HepG2 (cell line): ENCODE data around the gene SLC45A1. TPM values are rescaled to one million over a fixed set of nuclear protein-coding genes. Genes with fewer than 3 reads are reported as not detected.

Experiments used
- AKAP8 ChIP-seq: sonication (generic); formaldehyde crosslinking; IDR thresholded peaks from 2 replicates; pipeline ENCODE4 v1.5.1; 2020; ENCODE audit warnings: mild to moderate bottlenecking, missing genetic modification reagents
- ARID5B ChIP-seq: IDR thresholded peaks from 2 replicates; pipeline ENCODE4 v1.4.0; 2020; ENCODE audit warnings: mild to moderate bottlenecking, missing genetic modification reagents
- ATF2 ChIP-seq: sonication (generic); formaldehyde crosslinking; IDR thresholded peaks from 2 replicates; pipeline ENCODE4 v1.4.0; 2020; ENCODE audit warnings: missing genetic modification reagents
- CSRNP2 ChIP-seq: sonication (generic); formaldehyde crosslinking; conservative IDR thresholded peaks from 2 replicates; pipeline ENCODE4 v1.8.0; 2022; ENCODE audit warnings: low read depth, missing genetic modification reagents
- EEA1 ChIP-seq: sonication (generic); formaldehyde crosslinking; IDR thresholded peaks from 2 replicates; pipeline ENCODE4 v1.5.1; 2020; ENCODE audit warnings: mild to moderate bottlenecking, missing genetic modification reagents, borderline replicate concordance
- ESRRA ChIP-seq: sonication (generic); formaldehyde crosslinking; IDR thresholded peaks from 2 replicates; pipeline ENCODE4 v1.5.1; 2020; ENCODE audit warnings: mild to moderate bottlenecking, low read depth, missing genetic modification reagents
- FLYWCH1 ChIP-seq: sonication (generic); formaldehyde crosslinking; IDR thresholded peaks from 2 replicates; pipeline ENCODE4 v1.8.1; 2023; ENCODE audit warnings: mild to moderate bottlenecking, missing genetic modification reagents
- HOXD1 ChIP-seq: sonication (generic); formaldehyde crosslinking; IDR thresholded peaks from 2 replicates; pipeline ENCODE4 v1.5.0; 2020; ENCODE audit warnings: missing genetic modification reagents
- KAT7 ChIP-seq: IDR thresholded peaks from 2 replicates; pipeline ENCODE4 v1.6.1; 2018; ENCODE audit warnings: borderline replicate concordance, missing compliant biosample characterization
- SNAI1 ChIP-seq: sonication (generic); formaldehyde crosslinking; IDR thresholded peaks from 2 replicates; pipeline ENCODE4 v1.5.0; 2020; ENCODE audit warnings: mild to moderate bottlenecking, missing genetic modification reagents, borderline replicate concordance
- SOX6 ChIP-seq, 2 experiments: fragments of 450-650 bp in 1 of 2; sonication (generic) in 1 of 2; formaldehyde crosslinking in 1 of 2; IDR thresholded peaks; 2 replicates each; pipeline versions ENCODE4 v1.4.0 to v1.6.1; 2017 to 2020; ENCODE audit warnings: antibody characterized with exemption in 1 of 2, mild to moderate bottlenecking in 1 of 2, missing genetic modification reagents in 1 of 2
- SUZ12 ChIP-seq: fragments of 150-350 bp; IDR thresholded peaks from 2 replicates; pipeline ENCODE4 v1.6.1; 2014; ENCODE audit warnings: low read depth, low read length
- ZBTB20 ChIP-seq: sonication (generic); formaldehyde crosslinking; IDR thresholded peaks from 2 replicates; pipeline ENCODE4 v1.8.1; 2023; ENCODE audit warnings: missing genetic modification reagents, low read depth, mild to moderate bottlenecking, borderline replicate concordance
- ZNF205 ChIP-seq: IDR thresholded peaks from 2 replicates; pipeline ENCODE4 v1.6.1; 2018; ENCODE audit warnings: missing biosample characterization, missing genetic modification reagents
- ZNF432 ChIP-seq: sonication (generic); formaldehyde crosslinking; IDR thresholded peaks from 2 replicates; pipeline ENCODE4 v1.5.0; 2020; ENCODE audit warnings: missing genetic modification reagents, mild to moderate bottlenecking, borderline replicate concordance
- ZNF710 ChIP-seq: sonication (generic); formaldehyde crosslinking; IDR thresholded peaks from 2 replicates; pipeline ENCODE4 v1.5.0; 2020; ENCODE audit warnings: mild to moderate bottlenecking, missing genetic modification reagents, borderline replicate concordance
- ZNF713 ChIP-seq: sonication (generic); formaldehyde crosslinking; IDR thresholded peaks from 2 replicates; pipeline ENCODE4 v1.4.0; 2020; ENCODE audit warnings: mild to moderate bottlenecking, missing genetic modification reagents
- polyA plus RNA-seq, 8 experiments: library from polyadenylated mRNA; depleted of rRNA in 3 of 8; stranded (reverse) in 7 of 8; unstranded in 1 of 8; fragments of >200 nt; fragmentation: Illumina TruSeq in 4 of 8; extraction: Trizol in 4 of 8; gene quantifications; 2 replicates each; pipeline versions ENCODE4 v1.2.1 to v1.2.3, GENCODE V29; 2011 to 2016; ENCODE audit warnings: low read depth in 4 of 8, missing spikeins in 1 of 8, mixed read lengths in 1 of 8; ENCODE audit not compliant: insufficient read depth in 1 of 8
- total RNA-seq, 5 experiments: library from RNA; depleted of rRNA; stranded (reverse); fragments of >200 nt; fragmentation: Illumina TruSeq; extraction: Trizol; gene quantifications; 2 replicates each; pipeline ENCODE4 v1.2.3, GENCODE V29; 2016; ENCODE audit warnings: low read depth in 1 of 5
- TF ChIP-seq, protein P1 (sequence below): sonication (generic); formaldehyde crosslinking; IDR thresholded peaks from 2 replicates; pipeline ENCODE4 v1.5.1; 2020; ENCODE audit warnings: missing genetic modification reagents, mild to moderate bottlenecking, borderline replicate concordance

The SLC45A1 gene
- total and polyA plus RNA-seq, 2 of the 13 experiments (the other 11 are each of a cell fraction or from before 2014, with no cell fraction given) = not detected

GRCh38 chr1:8314346-8315280 is 3.3 kb upstream of the SLC45A1 start (continued):
- TF ChIP-seq, protein P1, sequence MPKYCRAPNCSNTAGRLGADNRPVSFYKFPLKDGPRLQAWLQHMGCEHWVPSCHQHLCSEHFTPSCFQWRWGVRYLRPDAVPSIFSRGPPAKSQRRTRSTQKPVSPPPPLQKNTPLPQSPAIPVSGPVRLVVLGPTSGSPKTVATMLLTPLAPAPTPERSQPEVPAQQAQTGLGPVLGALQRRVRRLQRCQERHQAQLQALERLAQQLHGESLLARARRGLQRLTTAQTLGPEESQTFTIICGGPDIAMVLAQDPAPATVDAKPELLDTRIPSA = no peak
- TF ChIP-seq ZNF710 (CRISPR knock-in tag) = peak; percentile 71
- no peak for TF ChIP-seq SOX6 (IDR thresholded peaks at IDR 0.05)
- TF ChIP-seq SOX6 (CRISPR knock-in tag; IDR thresholded peaks at IDR 0.05) = peak; percentile 68
- TF ChIP-seq HOXD1 (CRISPR knock-in tag) = no peak
- TF ChIP-seq ARID5B (CRISPR knock-in tag) = peak; percentile 59
- no peak for TF ChIP-seq ESRRA (CRISPR knock-in tag)
- no peak for TF ChIP-seq SUZ12
- TF ChIP-seq ZNF432 (CRISPR knock-in tag) = no peak
- peak; percentile 46; the same call in 1 of the 2 replicates for TF ChIP-seq ZNF713 (CRISPR knock-in tag)
- TF ChIP-seq CSRNP2 (CRISPR knock-in tag) = no peak
- TF ChIP-seq ZNF205 (CRISPR knock-in tag) = peak; percentile 49; the same call in 1 of the 2 replicates
- peak; percentile 61; the same call in 1 of the 2 replicates for TF ChIP-seq KAT7 (CRISPR knock-in tag)
- TF ChIP-seq FLYWCH1 = no peak
- TF ChIP-seq EEA1 (CRISPR knock-in tag) = no peak
- 0 out of 2 replicates have a peak, but pooled peaks have one; percentile 28 for TF ChIP-seq ATF2 (CRISPR knock-in tag)
- 0 out of 2 replicates have a peak, but pooled peaks have one; percentile 28 for TF ChIP-seq AKAP8 (CRISPR knock-in tag)
- TF ChIP-seq ZBTB20 (CRISPR knock-in tag) = peak; percentile 46; the same call in 1 of the 2 replicates
- no peak for TF ChIP-seq SNAI1
